Cortex of kidney (tissue), 1 donor: Measurements from ENCODE around the gene CFAP57.

ENCODE experiments used
- DNase-seq: peaks from one replicate; lab custom pipeline; 2025; lab: John Stamatoyannopoulos, UW

CFAP57 gene

DNA sequence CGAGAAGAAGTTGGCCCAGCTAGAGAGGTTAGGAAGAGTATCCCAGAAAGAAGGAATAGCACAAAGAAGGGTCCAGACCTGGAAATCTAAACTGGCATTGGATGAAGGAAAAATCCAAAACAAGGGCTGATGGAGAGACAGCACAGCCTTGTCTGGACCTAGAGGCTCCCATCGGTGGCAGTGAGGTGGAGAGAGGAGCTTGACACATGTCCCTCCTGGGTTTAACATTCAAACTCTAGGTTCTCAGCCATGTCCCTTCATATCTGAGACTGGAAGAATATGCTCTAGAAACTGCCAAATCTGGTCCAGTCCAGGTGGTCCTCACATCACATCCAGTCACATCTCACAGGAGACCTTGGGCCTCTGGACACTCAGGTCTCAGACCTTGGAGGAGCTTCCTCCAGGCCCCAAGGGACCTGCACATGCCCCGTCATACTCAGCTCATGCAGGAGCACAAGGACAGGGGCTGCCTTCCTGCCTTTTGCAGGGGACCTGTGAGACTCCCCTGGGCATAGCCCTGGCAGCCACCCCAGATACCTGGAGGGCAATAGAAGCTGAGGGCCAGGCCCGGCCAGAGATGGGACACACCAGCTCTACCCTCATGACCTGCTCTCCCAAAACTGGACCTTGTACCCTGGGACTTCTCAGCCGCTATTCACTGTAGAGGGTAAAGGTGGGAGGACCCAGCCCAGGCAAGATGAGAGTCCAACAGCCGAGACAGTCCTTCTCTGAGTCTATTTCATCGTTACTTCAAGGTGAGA lies 105.2 kb downstream of the CFAP57 start:
- DNase-seq: no peak

GRCh38 chr1:43279161-43279560 lies 107.0 kb downstream of the CFAP57 start:
- DNase-seq: no peak

GRCh38 chr1:43279666-43280065 lies 107.5 kb downstream of the CFAP57 start:
- DNase-seq: no peak

GRCh38 chr1:43280692-43281091 lies 108.6 kb downstream of the CFAP57 start:
- no peak for DNase-seq

GRCh38 chr1:43282220-43283195 lies 110.4 kb downstream of the CFAP57 start:
- DNase-seq: no peak

DNA sequence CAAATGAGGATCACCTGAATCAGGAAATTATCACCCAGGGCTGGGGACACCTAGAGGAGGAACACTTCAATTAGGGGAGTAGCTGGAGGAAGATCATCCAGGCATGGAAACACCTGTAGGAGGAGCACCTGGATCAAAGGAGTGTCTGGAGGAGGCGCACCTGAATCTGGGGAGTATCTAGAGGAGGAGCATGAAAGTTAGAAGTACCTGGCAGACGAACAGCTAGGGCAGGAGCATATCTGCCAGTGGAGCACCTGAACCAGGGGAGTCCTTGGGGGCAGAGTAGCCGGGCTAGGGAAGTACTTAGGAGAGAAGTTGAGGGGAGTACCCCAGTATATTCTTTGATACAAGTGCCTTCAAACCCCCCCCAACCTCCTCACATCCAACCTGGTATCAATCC lies 111.9 kb downstream of the CFAP57 start:
- no peak for DNase-seq

- no peak for DNase-seq
Observed at GRCh38 chr1:43284546-43285110, 112.5 kb downstream of the CFAP57 start.

GRCh38 chr1:43285269-43285990 lies 113.3 kb downstream of the CFAP57 start, which contains the start of gene C1orf210:
C1orf210 (minus strand) TSS chr1:43285581; CDS start chr1:43283270, 2,311 bp downstream.
- peak; percentile 72 for DNase-seq

GRCh38 chr1:43286115-43286514 lies 114.0 kb downstream of the CFAP57 start:
- no peak for DNase-seq

DNA sequence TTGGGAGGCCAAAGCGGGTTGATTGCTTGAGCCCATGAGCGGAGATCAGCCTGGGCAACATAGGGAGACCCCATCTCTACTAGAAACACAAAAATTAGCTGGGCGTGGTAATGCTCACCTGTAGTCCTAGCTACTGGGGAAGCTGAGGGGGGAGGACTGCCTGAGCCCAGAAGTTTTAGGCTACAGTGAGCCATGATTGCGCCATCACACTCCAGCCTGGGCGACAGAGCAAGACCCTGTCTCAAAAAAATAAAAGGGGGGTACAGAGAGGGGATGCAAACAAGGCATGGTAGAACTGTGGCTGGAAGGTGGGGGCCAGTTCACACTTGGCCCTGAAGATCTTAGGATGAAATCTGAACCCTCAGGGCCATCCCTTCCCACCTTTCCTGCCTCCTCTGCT lies 114.4 kb downstream of the CFAP57 start:
- DNase-seq: no peak

- DNase-seq: no peak
Observed at GRCh38 chr1:43288058-43288784, 116.1 kb downstream of the CFAP57 start.

DNA sequence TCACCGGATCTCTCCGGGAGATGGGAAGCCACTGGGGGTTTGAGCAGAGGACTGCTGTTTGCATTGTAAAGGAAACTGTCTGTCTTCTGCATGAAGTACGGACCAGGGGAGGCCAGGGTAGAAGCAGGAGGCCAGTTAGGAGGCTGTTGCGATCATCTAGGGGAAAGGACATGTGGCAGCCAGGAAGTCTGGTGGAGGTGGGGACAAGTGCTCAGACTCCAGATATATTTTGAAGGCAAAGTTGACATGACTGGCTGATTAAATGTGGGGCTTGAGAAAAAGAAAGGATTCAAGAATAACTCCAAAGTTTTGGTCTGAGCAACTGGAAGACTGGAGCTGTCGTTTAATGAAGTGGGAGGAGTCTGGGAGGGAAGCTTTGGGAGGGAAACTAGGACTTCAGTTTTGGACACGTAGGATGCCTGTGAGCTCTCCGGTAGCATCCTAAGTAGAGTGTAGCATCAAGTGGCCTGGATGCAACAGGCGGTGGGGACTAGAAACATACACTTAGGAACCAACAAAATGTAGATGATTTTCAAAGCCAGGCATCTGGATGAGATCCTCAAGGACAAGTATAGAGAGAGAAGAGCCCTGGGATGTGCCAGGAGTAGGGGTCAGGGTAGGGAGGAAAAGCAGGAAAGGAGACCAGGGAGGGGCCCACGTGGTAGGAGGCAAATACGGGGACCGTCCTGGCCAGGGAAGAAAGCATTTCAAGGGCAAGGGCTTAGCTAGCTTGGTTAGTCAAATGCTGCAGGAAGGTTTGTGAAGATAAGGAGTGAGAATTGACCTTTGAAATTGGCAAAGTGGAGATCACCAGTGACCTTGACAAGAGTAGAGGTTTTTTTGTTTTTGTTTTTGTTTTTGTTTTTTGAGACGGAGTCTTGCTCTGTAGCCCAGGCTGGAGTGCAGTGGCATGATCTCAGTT lies 116.9 kb downstream of the CFAP57 start:
- DNase-seq: no peak

DNA sequence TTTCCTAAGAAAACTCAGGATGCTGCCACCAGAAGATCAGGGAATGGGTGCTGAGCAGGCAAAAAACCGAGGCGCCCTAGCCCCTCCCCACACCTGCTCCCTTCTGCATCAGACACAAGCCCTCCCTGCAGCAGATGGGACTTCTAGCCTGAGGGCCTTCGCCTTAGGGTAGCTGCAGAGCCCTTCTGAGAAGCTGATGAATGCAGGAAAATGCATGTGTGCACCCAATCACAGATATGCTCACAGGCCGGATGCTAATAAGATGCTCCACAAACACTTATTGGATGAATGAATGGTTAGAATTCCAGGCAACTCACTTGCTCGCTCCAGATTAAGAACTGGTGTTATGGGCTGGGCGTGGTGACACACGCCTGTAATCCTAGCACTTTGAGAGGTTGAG lies 120.1 kb downstream of the CFAP57 start:
- no peak for DNase-seq

- no peak for DNase-seq
Observed at GRCh38 chr1:43292679-43293078, 120.5 kb downstream of the CFAP57 start.

DNA sequence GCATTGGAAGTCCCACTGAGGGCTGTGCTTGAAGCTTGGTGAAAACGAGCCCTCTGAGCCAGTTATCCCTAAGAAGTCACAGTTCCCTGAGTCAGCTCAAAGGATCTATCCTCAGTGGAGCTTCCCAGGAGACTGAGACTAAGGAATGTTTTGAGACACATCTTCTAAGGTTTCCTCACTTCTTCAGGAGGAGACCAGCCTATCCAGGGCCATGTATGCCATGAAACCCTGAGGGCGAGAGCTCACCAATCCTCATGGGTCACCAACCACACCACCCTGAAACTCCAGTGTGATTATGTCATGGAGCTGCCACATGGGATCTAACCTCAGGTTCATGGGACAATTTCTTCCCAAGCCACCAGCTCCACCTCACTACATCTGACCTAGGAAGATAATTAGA lies 121.0 kb downstream of the CFAP57 start:
- DNase-seq: no peak

GRCh38 chr1:43293896-43294760 lies 122.0 kb downstream of the CFAP57 start:
- no peak for DNase-seq

DNA sequence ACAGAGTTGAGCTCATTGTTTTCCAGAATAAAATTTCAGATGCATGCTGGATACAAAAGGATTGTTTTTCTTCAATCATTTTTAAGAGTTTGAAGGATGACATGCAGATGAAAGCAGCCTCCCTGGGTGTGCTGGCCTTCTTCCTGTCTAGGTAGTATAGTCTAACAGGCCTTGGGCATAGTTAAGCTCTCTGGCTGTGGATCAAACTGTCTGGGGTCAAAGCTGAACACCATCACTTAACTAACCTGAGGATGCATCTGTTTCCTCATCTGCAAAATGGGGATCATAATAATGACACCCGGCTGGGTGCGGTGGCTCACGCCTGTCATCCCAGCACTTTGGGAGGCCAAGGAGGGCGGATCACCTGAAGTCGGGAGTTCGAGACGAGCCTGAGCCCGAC lies 122.6 kb downstream of the CFAP57 start:
- no peak for DNase-seq

GRCh38 chr1:43296207-43296606 lies 124.1 kb downstream of the CFAP57 start:
- DNase-seq: no peak

GRCh38 chr1:43298055-43298454 lies 125.9 kb downstream of the CFAP57 start:
- no peak for DNase-seq
